ENCODE measurements around the gene PALM2AKAP2.

Gene PALM2AKAP2

DNA sequence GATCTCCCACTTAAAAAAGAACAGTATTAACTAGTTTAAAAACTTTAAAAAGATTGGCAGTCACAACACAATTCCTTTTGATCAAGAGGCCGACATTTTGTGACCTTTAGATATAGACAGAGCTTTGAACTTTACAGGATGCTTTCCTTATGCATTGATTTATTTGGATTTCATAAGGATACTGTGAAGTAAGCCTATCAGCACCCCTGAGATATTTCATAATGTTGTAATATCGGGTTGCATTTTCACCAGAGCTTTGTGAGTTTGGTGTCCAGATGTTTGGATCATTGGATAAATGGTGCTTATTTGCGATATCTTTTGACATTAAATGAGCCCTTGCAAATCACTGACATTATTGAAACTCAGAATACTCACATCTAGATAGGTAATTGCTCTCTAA lies 7.7 kb downstream of the PALM2AKAP2 start:
- no peak overlapping the region for H3K9ac ChIP-seq (ENCODE audit: insufficient read length, low read depth)
- DNase-seq (ENCODE audit: low read depth, low spot score): no peak
- H3K9me3 ChIP-seq (ENCODE audit: insufficient read depth, low read length): no peaks in the 10 kb centered on the region; the same call in 1 of the 2 replicates
- TF ChIP-seq SUZ12 (IDR thresholded peaks at IDR 0.05; ENCODE audit: extremely low read depth, insufficient read depth, insufficient read length): no peak
- TF ChIP-seq YY1 (IDR thresholded peaks at IDR 0.05; ENCODE audit: insufficient read depth, insufficient read length): no peak
- TF ChIP-seq ZNF274 (IDR thresholded peaks at IDR 0.05; ENCODE audit: low read depth, low read length): no peak
- H3K36me3 ChIP-seq (ENCODE audit: insufficient read depth, insufficient read length, low read length): peaks cover 9% of the 10 kb centered on the region
- no peaks in the 10 kb centered on the region for H3K4me1 ChIP-seq (ENCODE audit: insufficient read depth, insufficient read length)
- H3K4me3 ChIP-seq (ENCODE audit: insufficient read length, low read depth): no peak overlapping the region
- H3K27me3 ChIP-seq (ENCODE audit: insufficient read depth, insufficient read length): no peaks in the 10 kb centered on the region

DNA sequence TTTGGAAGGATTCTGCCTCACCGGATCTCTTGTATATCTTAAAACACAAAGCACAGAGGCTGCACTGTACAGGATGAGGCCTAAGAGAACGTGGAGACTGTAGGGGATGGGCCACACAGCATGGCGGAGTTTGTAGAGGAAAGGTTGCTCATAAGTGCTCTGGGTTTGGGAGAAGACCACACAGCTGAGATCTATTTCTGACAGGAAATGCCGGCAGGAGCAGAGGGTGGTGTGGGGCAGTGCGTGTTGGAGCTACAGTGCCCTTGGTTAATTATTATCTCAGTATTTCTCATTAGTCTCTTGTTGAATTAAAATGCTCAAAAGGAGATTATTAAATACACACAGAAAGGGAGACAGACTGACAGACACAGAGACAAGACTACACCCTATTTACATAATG lies 9.6 kb downstream of the PALM2AKAP2 start:
- no peak overlapping the region for H3K9ac ChIP-seq (ENCODE audit: insufficient read length, low read depth)

DNA sequence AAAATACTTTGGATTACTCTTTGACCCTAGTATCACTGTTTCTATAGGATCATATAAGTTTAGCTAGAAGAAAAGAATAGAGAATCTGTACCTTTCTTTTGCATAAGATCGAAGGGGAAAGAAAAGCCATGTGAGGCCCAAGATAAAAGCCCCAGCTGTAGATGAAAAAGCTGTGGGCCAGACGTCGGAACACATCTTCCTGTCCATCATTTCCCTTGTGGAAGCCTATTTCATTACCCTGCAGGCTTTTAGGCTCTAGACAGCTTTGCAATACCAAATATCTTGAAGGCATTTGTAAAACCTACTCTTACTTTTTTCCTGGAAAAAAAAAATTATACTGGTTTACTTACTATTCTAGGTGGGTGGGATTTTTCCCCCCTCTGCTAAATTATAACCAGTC lies 10.0 kb downstream of the PALM2AKAP2 start:
- no peaks in the 10 kb centered on the region for H3K9me3 ChIP-seq (ENCODE audit: insufficient read depth, low read length)
- no peaks in the 10 kb centered on the region for H3K27me3 ChIP-seq (ENCODE audit: insufficient read depth, insufficient read length)
- no peak for TF ChIP-seq ZNF274 (IDR thresholded peaks at IDR 0.05; ENCODE audit: low read depth, low read length)
- no peak for TF ChIP-seq SUZ12 (IDR thresholded peaks at IDR 0.05; ENCODE audit: extremely low read depth, insufficient read depth, insufficient read length)
- no peak for TF ChIP-seq YY1 (IDR thresholded peaks at IDR 0.05; ENCODE audit: insufficient read depth, insufficient read length)

More for the DNA sequence above, 9.6 kb downstream of the PALM2AKAP2 start:
- DNase-seq (ENCODE audit: low read depth, low spot score): no peak
- Histone ChIP-seq H3K36me3 (ENCODE audit: insufficient read depth, insufficient read length, low read length) (no peaks in the 10 kb centered on the region), H3K4me1 (ENCODE audit: insufficient read depth, insufficient read length) (no peaks in the 10 kb centered on the region), H3K27me3 (ENCODE audit: insufficient read depth, insufficient read length) (no peaks in the 10 kb centered on the region), H3K4me3 (ENCODE audit: insufficient read length, low read depth) (no peak overlapping the region), H3K9me3 (ENCODE audit: insufficient read depth, low read length) (no peaks in the 10 kb centered on the region; the same call in 1 of the 2 replicates)
- TF ChIP-seq YY1 (IDR thresholded peaks at IDR 0.05; ENCODE audit: insufficient read depth, insufficient read length) (no peak), ZNF274 (IDR thresholded peaks at IDR 0.05; ENCODE audit: low read depth, low read length) (no peak), SUZ12 (IDR thresholded peaks at IDR 0.05; ENCODE audit: extremely low read depth, insufficient read depth, insufficient read length) (no peak)

DNA sequence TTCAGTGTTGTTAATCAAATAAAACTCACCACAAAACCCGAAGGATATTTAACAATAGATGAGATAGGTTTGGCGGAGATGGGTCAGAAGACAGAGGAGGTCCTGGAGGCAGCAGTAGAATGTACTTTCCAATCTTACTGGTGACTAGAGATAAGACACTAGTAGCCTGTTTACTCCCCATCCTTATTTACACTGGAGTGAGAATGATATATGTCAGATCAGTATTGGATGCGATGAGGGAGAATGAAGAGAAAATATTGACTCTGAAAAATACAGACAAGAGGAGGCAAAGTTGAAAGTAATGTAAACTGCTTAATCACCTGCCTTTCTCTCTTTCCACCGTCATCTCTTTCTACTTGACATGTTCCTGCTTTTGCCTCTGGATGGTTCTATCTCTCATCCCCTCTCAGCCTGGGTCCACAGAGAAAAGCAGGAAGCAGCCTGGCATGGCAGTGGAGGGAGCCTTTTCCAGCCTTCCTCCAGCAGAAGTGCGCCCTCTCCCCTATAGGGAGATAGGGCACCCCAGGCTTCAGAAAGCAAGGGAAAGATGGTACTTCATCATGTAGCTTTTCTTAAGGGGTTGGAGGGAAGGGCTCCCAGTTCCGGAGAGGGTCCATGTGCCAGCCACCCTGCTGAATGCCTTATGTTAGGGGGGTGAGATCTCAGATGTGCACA lies 11.1 kb downstream of the PALM2AKAP2 start:
- H3K9me3 ChIP-seq (ENCODE audit: insufficient read depth, low read length): no peaks in the 10 kb centered on the region
- no peaks in the 10 kb centered on the region for H3K27me3 ChIP-seq (ENCODE audit: insufficient read depth, insufficient read length)
- no peak overlapping the region for H3K9ac ChIP-seq (ENCODE audit: insufficient read length, low read depth)
- H3K36me3 ChIP-seq (ENCODE audit: insufficient read depth, insufficient read length, low read length): no peaks in the 10 kb centered on the region
- H3K4me1 ChIP-seq (ENCODE audit: insufficient read depth, insufficient read length): no peaks in the 10 kb centered on the region
- no peak overlapping the region for H3K4me3 ChIP-seq (ENCODE audit: insufficient read length, low read depth)
- DNase-seq (ENCODE audit: low read depth, low spot score): no peak
- TF ChIP-seq SUZ12 (IDR thresholded peaks at IDR 0.05; ENCODE audit: extremely low read depth, insufficient read depth, insufficient read length) (no peak), ZNF274 (IDR thresholded peaks at IDR 0.05; ENCODE audit: low read depth, low read length) (no peak), YY1 (IDR thresholded peaks at IDR 0.05; ENCODE audit: insufficient read depth, insufficient read length) (no peak)

More for the DNA sequence above, 10.0 kb downstream of the PALM2AKAP2 start:
- Histone ChIP-seq H3K36me3 (ENCODE audit: insufficient read depth, insufficient read length, low read length) (no peaks in the 10 kb centered on the region), H3K9ac (ENCODE audit: insufficient read length, low read depth) (no peak overlapping the region), H3K4me3 (ENCODE audit: insufficient read length, low read depth) (no peak overlapping the region), H3K4me1 (ENCODE audit: insufficient read depth, insufficient read length) (no peaks in the 10 kb centered on the region)
- no peak for DNase-seq (ENCODE audit: low read depth, low spot score)

DNA sequence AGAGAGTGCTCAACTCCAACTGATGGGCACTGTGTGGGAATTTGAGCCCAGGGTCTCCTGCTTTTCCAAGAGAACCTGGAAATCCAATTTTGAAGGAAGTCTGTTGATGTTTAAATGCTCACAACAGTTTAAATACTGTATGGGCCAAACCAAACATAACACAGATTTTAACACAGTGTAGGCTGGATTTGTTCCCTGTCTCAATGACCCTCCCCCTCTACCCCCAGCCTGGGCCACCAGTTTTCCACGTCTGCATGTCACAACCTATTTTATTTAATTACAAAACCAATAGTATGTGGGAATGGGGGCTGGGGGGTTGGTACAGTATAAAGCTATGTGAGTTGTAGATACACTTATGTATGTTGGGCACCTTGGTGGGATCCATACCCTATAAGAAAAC lies 11.7 kb downstream of the PALM2AKAP2 start:
- no peak for DNase-seq (ENCODE audit: low read depth, low spot score)
- H3K9ac ChIP-seq (ENCODE audit: insufficient read length, low read depth): no peak overlapping the region
- H3K4me1 ChIP-seq (ENCODE audit: insufficient read depth, insufficient read length): no peaks in the 10 kb centered on the region
- H3K9me3 ChIP-seq (ENCODE audit: insufficient read depth, low read length): no peaks in the 10 kb centered on the region
- TF ChIP-seq YY1 (IDR thresholded peaks at IDR 0.05; ENCODE audit: insufficient read depth, insufficient read length) (no peak), SUZ12 (IDR thresholded peaks at IDR 0.05; ENCODE audit: extremely low read depth, insufficient read depth, insufficient read length) (no peak), ZNF274 (IDR thresholded peaks at IDR 0.05; ENCODE audit: low read depth, low read length) (no peak)
- no peaks in the 10 kb centered on the region for H3K36me3 ChIP-seq (ENCODE audit: insufficient read depth, insufficient read length, low read length)
- H3K27me3 ChIP-seq (ENCODE audit: insufficient read depth, insufficient read length): no peaks in the 10 kb centered on the region
- H3K4me3 ChIP-seq (ENCODE audit: insufficient read length, low read depth): no peak overlapping the region

DNA sequence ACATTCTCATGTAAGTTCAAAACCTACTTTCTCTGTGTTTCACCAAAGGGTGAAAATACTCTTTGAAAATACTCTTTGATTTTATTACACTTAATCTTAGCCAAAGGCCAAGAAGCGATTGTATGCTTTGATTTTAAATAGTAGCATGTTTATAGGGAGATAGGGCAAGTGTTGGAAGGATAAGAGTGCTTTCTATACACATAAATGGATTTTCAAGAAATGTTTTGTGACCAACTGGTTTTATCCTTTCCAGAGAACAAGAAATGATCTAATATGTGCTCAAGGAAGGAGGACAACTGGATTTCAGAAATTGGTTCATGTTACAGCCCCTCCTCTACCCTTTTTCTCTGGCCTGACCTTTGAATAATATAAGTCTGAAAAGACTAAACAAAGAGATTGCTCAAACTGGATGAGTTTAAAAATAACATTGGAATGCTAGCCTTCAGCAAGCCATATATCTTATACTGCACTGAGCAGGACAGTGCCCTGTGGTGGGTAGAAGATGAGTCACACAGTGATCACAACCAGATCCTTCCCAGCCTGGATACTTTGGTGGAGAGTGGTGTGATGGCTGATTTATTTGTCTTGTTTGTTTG lies 13.1 kb downstream of the PALM2AKAP2 start:
- H3K4me1 ChIP-seq (ENCODE audit: insufficient read depth, insufficient read length): no peaks in the 10 kb centered on the region
- no peak overlapping the region for H3K9ac ChIP-seq (ENCODE audit: insufficient read length, low read depth)
- no peak for TF ChIP-seq SUZ12 (IDR thresholded peaks at IDR 0.05; ENCODE audit: extremely low read depth, insufficient read depth, insufficient read length)
- no peak overlapping the region for H3K4me3 ChIP-seq (ENCODE audit: insufficient read length, low read depth)
- H3K27me3 ChIP-seq (ENCODE audit: insufficient read depth, insufficient read length): no peaks in the 10 kb centered on the region
- H3K36me3 ChIP-seq (ENCODE audit: insufficient read depth, insufficient read length, low read length): peaks cover 1% of the 10 kb centered on the region
- DNase-seq (ENCODE audit: low read depth, low spot score): no peak
- no peaks in the 10 kb centered on the region for H3K9me3 ChIP-seq (ENCODE audit: insufficient read depth, low read length)

DNA sequence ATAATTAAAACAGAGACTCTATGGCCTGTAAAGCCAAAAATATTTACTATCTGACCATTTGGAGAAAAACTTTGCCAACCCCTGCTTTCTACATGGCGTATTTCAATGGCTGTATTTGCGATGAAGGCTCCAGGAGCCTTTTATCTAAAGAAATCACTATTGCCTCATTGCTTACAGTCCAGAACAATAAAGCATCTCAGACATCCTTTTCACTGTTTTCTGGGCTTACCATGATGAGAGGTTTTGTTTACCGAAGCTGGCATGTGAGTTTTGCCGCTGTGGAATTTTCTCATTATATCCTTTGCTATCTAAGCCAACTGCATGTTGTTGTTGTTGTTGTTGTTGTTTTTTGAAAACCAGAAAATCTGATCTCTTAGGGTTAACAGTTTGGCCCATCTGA lies 13.9 kb downstream of the PALM2AKAP2 start:
- peaks cover 4% of the 10 kb centered on the region for H3K36me3 ChIP-seq (ENCODE audit: insufficient read depth, insufficient read length, low read length)
- H3K4me3 ChIP-seq (ENCODE audit: insufficient read length, low read depth): no peak overlapping the region
- no peaks in the 10 kb centered on the region for H3K4me1 ChIP-seq (ENCODE audit: insufficient read depth, insufficient read length)
- H3K27me3 ChIP-seq (ENCODE audit: insufficient read depth, insufficient read length): no peaks in the 10 kb centered on the region
- no peak for DNase-seq (ENCODE audit: low read depth, low spot score)
- H3K9ac ChIP-seq (ENCODE audit: insufficient read length, low read depth): no peak overlapping the region
- H3K9me3 ChIP-seq (ENCODE audit: insufficient read depth, low read length): no peaks in the 10 kb centered on the region
- TF ChIP-seq ZNF274 (IDR thresholded peaks at IDR 0.05; ENCODE audit: low read depth, low read length) (no peak), SUZ12 (IDR thresholded peaks at IDR 0.05; ENCODE audit: extremely low read depth, insufficient read depth, insufficient read length) (no peak)

Data from NT2/D1 (cell line).